Measurements from ENCODE around the gene LDLRAD4.
A peak's percentile ranks its signal among the peaks of the same experiment; 100 is the strongest.

The LDLRAD4 gene

DNA sequence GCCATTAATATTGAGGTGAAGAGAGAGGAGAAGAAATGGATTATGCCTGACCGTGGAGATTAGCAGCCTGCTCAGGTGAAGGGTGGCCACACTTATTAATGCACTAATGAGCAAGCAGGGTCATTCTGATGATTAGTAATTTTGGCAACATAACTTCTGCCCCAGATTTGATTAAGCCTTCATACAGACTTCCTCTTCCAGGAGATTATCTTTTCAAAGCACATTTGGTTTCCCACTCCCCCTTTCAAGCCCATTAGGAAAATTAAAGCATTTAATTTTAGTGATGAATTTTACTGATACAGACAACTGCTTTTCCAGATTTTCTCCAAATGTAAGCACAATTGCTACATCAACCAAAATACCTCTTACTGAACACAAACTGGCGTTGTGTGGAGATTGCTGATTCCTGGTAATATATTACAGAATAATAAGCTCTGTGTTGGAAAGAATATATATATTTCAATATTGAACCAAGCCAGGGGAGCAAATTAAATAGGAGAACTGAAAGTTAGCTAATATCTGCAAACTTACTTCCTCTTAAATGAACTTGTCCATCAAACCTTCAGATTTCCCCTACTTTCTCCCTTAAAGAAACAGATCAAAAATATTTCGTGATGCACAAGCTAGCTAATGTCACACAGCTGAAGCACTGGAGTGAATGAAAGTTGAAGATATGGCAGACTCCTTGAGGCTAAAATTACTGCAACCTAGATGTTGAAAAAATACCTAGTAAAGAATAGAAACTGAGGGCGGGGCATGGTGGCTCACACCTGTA is 367.0 kb downstream of the LDLRAD4 start:
- no peak for DNase-seq

DNA sequence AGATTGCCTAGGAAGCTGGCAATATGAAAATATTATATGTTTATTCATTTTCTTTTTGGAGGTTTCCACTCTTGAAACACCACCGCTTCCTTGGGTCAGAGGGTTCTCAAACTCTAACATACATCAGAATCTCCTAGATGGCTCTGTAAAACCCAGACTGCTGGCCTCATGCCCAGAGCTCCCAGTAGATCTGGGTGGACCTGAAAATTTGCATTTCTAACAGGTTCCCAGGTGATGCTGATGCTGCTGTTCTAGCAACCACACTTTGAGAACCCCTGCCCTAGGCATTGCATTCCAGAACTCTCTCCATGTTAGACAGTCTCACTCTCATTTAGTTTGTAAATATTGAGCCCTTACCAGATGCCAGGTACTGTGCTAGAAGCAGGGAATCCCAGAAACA is 368.4 kb downstream of the LDLRAD4 start:
- DNase-seq: no peak

DNA sequence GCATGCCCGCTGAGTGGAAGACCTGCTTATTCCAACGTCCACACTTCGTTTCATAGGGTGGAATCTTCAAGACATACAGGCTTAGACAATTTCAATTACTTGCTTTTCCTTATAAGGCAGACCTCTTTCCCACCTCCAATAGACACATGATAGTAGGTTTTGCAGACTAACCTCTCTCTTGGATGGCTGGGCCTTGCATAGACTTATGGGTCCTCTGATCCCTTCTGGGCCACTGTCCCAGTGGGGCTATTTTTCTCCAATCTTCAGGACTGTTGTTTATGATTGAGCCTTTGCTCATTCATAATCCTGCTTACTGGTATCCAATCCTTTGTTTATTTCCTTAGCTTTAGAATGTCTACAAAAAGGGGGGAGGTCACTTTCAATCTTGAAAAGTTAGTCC is 368.9 kb downstream of the LDLRAD4 start:
- no peak for DNase-seq

DNA sequence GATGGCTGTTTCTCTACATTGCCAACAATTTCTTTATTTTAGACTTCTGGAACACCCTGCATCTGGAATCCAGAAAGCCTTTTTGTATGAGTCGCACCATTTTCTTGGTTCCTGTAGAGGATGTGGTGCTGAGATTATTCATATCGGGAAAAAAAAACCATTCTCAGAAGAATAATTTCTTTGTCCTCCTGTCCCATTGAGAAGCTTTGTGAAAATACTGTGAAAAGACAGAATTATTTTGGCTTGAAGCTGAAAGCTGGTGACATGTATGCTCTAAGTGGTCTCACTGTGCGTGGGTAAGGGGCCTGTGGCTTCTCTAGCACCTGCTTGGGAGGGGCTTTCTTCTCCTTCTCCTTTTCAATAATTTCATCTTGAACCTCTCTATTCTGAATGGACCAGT is 369.4 kb downstream of the LDLRAD4 start:
- DNase-seq: no peak

DNA sequence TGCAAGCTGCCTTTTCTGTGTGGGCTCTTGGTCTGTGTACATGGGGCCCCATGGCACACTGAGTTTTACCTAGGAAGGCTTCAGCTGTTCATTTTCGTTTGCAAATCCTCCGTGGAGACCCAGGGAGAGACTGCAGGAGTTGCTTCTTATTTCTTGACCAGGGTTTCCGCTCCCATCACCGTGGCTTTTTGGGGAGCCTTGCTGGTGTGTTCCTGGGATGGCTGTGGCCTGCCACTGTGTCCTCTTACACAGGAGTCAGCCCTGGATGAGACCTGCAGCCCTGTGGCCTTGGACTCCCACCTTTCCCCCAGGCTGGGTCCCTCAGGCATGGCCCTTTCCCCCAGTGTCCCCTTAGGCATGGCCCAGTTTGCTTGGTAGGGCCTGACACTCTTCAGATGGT is 370.8 kb downstream of the LDLRAD4 start:
- no peak for DNase-seq

DNA sequence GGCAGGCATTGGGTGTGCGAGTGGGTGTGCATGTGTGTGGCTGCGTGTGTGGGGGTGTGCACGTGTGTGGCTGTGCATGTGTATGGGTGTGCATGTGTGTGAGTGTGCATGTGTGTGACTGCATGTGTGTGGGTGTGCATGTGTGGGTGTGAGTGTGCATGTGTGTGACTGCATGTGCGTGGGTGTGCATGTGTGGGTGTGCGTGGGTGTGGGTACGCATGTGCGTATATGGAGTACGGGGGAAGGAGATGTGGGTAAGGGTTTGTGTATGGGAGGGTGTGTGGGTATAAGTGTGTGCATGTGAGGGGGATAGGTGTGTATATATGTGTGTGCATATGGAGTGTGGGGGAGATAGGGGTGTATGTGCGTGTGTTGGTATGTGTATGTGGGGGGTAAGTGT is 371.4 kb downstream of the LDLRAD4 start:
- no peak for DNase-seq

DNA sequence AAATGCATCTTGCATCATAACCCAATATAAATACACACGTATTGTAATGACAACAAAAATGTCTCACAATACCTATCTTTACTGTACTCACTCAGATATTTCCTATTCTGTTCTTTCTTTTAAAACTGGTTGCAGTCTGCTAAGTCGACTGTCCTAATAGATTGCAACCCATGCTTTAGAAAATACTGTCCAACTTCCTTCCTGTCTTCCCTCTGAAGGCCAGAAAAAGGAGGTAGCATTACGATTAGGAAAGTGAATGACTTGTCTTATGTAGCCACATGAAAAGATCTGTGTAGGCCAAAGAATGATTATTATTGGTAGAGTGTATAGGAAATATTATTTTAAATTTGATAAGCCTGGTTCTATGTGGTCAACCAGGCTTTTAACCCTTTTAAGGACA is 373.7 kb downstream of the LDLRAD4 start:
- DNase-seq: no peak

DNA sequence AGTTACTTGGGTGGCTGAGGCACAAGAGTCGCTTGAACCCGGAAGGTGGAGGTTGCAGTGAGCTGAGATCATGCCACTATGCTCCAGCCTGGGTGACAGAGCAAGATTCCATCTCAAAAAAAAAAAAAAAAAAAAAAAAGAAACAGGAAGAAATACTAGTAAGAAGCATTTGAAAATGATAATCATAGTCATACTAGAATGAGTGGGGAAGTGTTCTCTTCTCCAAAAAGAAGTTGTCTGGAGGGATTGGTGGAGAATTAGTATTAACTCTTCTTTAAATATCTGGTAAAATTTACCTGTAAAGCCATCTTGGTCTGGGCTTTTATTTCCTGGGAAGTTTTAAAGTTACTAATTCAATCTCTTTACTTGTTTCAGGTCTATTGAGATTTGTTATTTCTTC is 376.0 kb downstream of the LDLRAD4 start:
- DNase-seq: no peak

DNA sequence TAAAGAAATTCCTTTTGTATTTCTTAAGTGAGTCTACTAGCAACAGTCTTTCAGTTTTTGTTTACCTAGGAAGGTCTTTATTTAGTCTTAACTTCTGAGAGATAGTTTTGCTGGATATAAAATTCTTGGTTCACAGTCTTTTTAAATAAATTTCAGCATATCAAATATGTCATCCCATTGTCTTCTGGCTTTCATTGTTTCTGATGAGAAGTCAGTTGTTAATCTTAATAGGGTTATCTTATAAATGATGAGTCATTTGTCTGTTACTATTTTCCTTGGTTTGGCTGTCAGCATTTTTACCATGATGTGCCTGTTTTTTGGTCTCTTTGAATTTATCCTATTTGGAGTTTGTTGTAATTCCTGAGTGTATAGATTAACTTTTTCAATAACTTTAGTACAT is 378.5 kb downstream of the LDLRAD4 start:
- DNase-seq: no peak

DNA sequence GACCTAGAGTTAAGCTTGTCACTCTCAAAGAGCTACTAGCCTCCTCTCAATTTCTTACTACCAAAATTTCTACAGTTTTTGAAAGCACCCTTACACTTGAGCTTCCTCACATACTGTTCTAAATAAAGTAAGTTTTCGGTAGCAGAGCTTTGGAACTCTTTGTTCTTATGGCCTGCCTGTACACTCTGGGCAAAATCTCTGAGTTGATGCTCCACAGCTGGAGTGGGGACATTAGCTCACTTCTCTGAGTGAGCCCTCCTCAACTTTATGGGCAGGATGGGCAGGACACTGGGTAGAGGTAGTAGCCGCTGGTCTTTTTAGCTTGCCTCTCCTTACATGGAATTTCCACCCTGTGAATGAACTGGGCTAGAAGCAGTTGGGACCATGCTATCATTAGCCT is 380.0 kb downstream of the LDLRAD4 start:
- no peak for DNase-seq

DNA sequence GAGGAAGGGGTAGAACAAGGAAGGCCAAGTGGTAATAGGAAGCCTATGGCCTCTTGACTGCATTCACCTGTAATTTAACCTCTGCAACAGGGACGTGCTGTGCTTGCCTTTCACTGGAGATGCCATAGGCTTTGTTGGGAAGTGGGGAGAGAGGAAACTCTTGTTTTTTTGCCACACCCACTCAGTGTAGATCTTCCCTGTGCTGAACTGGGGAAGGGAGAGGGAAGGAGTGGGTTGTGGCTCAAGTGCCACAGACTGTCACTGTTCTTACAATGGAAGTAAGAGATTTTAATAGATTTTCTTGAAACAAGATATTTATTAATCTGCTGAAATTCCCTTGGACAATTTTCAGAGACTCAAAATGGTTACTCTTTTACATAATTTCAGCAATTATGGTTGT is 380.5 kb downstream of the LDLRAD4 start:
- DNase-seq: no peak

DNA sequence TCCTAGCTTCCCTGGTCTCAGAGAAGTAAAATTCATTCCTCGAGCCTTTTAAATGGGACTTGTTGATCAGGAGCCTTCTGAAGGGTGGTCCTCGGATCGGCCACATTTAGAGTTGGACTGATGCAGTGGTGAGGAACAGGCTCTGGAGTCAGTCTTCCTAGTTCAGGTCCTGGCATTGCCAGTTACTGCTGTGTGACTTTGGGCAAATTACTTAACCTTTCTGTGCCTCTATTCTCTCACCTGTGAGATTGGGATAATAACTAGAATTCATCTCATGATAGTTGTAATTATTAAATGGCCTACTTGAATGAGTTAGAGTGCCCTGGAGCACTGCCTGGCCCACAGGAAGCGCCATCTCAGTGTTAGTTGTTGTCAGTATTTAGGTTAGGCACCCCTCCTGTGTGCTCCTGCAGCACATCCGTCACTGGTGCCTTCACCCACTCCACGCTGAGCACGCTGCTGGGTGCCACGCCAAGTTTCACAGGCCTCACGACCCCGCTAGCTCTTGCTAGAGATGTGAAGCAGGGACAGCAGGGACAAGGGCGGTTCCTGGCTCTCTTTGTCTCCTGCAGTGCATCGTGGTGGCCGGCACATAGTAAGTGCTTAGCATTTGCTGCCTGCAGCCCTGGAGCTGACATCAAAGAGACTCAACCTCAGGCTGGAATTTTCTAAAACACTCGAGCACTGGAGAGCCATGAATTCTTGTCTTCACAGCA is 384.9 kb downstream of the LDLRAD4 start:
- DNase-seq: no peak

DNA sequence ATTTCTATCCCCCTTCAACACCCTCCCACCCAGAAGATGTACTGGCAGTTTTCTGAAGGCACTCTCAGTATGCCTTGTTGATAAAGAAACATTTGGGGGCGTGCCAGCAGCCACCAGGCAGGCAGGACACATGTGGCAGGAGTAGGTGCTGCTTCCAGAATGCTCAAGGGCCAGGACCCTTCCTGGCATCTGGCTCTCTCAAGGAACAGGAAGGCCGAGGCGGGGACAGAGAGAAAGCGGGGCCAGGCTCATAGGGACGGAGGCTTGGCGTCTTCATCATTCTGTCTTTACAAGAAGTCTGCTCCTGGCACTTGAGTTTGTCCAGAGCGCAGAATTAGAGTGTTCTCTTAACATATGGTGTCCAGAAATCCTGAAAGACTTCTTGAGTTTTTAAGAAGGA is 386.2 kb downstream of the LDLRAD4 start:
- DNase-seq: no peak

DNA sequence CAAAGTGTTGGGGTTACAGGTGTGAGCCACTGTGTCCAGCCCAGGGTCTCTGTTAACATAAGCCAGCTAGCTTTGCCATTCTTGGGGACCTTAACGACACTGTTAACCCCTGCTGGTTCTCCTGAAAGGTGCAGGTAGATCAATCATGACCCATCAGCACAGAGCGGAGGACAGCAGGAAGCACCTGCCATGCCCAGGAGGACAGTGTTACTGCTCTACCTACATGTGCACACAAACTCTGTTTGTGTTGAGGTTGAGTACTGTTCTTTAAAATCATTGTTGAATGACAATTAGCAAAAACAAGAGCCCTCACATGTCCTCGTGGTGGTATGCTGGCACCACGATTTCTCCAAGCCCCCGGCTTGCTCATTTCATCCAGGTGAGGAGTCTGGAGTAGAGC is 386.9 kb downstream of the LDLRAD4 start:
- no peak for DNase-seq

DNA sequence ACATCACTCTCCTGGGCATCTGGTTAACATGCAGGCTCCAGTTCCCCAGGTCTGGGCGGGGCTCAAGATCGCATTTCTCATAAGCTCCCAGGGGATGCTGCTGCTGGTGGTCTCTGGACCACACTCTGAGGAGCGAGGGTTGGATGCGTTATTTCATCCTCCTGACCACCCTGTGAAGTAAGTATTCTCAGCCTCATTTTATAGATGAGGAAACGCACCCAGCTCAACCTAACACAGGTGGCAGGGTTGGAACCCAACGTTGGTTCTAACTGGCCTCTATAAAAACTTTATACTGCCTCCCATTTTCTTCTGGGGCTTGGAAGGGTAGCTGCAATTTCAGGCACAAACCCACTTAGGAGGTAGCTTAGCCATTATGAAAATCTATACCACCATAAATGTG is 387.3 kb downstream of the LDLRAD4 start:
- no peak for DNase-seq

DNA sequence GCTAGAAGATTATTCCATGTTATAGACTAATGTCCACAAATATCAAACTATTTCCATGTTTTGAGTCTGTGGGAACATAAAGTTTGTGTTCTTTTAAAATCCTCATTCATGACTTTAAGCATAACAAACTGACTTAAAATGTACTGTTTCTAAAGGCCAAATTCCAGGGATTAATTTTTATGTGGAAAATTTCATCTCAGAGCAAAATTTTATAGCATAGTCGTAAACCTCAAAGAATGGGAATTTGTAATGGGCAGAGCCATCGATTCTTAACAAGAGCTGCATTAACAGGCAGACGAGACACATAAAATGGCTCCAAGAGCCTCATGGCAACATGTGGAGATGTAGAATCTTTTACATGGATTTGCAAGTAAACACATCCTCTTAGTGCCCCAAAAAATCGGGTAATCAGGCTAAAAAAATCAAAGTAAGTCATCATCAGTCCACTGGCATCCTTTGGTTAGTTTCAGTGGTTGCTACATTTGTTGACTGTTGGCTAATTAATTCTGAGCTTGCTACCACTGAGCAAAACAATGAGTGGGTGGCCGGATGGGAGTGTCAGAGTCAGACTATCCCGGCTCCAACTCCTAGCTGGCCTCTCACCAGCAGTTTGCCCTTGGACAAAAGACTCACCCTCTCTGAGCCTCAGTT is 388.2 kb downstream of the LDLRAD4 start:
- DNase-seq: no peak

DNA sequence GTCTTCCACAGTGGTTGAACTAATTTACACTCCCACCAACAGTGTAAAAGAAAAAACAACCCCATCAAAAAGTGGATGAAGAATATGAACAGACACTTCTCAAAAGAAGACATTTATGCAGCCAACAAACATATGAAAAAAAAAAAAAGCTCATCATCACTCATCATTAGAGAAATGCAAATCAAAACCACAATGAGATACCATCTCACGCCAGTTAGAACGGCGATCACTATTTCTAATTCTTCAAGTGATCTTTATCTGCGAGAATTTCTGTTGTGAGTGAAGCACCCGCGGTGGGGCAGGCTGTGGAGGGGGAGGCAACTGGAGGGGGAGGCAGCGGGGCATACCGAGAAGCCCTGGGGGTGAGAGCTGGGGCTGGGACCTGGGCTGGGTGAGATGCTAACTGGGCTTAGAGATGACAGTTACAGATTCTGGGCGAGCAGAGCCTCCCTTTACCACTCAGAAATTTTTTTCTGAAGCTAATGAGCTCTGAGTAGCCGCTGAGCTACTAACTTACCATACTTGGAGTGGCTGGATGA is 389.5 kb downstream of the LDLRAD4 start:
- peak; percentile 35 for DNase-seq

DNA sequence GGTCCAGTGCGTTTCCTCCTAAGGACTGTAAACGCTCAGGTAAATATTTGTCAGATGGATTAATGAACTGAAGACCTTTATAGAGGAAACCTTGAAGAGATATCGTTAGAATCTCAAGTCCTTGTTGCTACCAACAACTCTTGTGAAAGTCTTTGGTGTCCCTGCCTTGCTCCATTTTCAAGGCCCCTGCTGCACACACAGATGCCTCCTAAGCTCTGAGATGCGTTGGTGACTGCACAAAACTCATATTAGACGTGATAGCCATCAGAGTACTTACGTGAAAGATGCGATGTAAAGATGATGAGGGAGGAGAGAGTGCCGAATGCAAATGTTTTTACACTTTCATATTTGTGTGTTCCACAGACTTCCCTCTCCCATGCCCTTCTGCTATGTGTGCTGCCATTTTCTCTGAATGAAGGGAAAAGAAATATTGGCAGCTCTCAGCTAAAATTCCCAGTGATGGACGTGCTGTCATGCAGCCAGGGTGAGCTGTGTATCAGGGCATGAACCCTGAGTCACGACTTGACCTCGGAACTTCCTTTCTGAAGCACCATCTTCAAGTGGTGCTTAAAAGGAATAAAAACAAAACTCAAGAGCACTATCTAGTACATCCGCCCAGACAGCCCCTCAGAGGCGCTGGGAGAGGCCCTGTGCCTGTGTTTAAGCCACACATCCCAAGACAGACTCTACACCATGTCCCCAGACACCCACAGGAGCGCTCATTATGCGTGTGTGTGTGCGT is 390.4 kb downstream of the LDLRAD4 start:
- peak; percentile 28 for DNase-seq

DNA sequence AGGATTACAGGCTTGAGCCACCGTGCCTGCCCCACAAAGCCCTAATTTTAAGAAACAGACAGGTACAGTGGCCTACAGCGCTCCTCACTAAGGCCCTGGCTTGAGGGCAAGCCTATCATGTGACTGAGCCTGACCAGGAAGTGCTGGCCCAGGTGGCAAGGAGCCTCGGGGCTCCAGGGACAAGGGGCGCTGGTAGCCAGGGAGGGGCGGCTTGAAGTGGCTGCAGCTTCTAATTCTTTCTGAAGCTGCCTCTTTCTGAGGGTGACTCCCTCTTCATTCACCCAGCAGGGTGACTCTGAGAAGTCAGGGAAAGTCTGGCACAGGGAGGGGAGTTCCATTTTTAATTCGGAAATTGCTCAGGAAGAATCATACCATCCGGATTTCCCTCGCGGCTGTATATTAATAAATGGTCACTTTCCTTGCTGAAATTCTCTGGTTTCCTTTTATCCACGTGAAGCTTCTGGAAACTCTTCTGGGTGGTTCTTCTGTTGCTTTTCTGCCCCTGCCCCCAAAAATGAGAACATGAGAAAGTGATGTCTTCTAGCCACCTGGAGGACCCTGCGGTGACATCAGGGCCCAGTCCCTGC is 392.1 kb downstream of the LDLRAD4 start:
- DNase-seq: no peak

DNA sequence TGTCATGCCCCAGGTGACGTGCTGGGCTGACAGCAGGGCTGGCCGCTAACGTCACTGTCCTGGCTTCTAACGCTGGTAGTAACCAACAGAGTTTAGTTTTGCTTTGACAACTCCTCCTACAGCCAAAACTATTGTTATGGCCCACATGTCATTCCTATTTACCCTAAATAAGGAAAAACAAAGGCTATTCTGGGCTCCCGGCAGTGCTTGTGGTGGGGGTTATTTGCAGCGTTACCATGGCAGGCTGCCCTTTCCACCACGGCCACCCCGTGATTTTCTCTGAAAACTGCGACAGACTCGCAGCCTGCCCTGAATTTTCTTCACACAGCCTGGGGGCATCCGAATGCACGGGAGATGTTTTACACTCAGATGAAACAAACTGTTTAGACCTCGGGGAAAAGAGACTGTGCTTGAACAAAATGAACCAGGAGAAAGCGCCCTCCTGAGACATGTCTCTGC is 392.6 kb downstream of the LDLRAD4 start:
- DNase-seq: peak; percentile 27

DNA sequence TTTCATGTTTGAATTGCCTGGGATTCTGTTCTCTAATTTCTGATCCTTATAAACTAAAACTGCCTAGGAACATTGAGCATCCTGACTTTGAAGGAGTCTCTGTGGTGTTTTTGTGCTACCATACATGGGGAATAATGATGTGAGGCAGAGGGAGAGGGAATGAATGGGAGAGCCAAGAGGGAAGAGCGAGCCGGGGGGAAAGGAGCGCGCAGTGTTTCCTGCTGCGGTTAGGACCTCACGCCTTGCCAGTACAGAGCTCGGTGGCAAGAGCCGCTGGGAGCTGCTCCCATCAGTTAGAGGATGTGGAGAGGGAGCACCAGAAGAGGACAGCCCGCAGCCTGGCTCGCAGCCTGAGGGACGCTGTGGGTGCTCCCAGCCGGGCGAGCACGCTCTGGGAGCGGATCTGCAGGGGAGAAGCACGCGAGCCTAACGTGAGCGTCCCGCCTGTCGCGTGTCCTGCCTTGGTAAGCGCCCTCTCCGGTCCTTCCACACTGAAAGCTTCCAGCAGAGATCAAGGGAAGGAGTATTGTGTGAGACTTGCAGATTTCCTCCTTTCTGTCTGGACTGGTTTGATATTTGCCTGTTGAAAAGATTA is 393.1 kb downstream of the LDLRAD4 start:
- DNase-seq: no peak

All from effector CD4-positive, alpha-beta T cell (primary cell).